Left renal cortex interstitium (tissue), 4 donors: ENCODE data around the gene ANAPC1. TPM values are rescaled to one million over a fixed set of nuclear protein-coding genes. Genes with fewer than 3 reads are reported as not detected.
"Not testable (repeated sequence)": the region's sequence is repeated elsewhere in the genome, so short reads cannot be mapped to it uniquely, and the experiment has no call there.

Source experiments
- DNase-seq, 4 donors: peaks; one replicate each; pipeline ENCODE4 v3.0.0-alpha.2; 2013; ENCODE audit warnings: low read depth in 4 of 4, low spot score in 2 of 4, missing footprints in 1 of 4
- polyA plus RNA-seq, 4 donors: library from polyadenylated mRNA; unstranded; fragments of 120-200 nt; gene quantifications; one replicate each; pipeline ENCODE4 v1.2.1, GENCODE V29; 2013; ENCODE audit not compliant: insufficient read length in 4 of 4

Gene ANAPC1
- polyA plus RNA-seq, 4 donors = 29.3 to 42.5 (median 31.9) TPM

DNA sequence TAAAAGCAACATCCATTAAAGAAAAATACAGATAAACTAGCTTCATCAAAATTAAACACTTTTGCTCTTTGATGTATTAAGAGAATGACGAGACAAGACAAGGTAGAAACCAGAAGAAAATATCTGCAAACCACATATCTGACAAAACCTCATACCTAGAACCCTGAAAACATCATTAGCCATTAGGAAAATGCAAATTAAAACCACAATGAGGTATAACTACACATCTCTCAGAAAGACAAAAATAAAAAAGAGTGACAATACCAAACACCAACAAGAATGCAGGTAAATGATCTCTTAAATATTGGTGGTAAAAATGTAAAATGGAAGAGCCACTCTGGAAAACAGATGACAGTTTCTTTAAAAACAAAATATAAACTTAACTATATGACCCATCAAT, 53.5 kb downstream of the ANAPC1 start:
- not testable (repeated sequence) for DNase-seq

DNA sequence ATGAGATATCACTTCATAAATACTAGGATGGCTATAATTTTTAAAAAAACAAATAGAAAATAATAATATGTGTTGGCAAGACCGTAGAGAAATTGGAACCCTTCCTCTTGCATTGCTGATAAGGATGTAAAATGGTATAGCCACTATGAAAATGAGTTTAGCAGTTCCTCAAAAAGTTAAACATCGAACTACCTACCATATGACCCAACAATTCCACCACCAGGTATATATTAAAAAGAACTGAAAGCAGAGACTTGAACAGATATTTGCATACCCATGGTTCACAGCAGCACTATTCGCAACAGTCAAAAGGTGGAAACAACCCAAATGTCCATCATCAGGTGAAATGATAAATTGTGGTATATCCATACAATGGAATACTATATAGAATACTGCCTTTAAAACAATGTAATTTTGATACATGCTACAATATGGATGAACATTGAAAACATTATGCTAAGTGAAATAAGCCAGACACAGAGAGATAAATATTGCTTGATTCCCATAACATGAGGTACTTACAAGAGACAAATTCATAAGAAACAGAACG, 55.7 kb downstream of the ANAPC1 start:
- DNase-seq = not testable (repeated sequence)

DNA sequence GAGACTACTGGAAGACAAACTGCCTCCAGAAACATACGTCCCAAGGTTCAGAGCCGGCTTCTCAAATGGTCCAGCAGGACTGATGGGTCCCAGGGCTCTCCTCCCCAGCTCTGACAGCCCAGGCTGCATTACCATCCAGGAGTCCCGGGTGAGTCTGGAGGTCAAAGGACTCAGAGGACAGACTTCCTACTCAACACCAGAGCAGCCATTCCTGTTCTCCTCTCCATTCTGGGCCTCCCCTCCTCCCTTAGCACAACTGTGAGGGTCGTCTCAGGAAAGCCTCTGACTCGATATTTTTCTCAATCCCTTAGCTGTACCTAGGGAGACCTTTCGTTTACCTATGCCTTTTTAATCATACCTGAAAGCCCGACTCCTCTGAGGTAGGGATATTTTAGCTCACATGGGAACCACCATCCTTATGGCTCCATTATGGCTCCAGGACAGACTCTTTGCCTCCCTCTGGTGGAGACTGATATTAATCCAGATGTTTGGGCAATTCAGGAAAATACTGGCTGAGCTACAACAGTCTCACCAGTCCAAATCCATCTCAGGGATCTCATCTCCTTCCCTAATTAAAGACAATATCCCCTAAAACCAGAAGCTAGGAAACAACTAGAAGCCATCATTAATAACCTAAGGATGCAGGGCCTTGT, 70.9 kb downstream of the ANAPC1 start:
- not testable (repeated sequence) for DNase-seq

DNA sequence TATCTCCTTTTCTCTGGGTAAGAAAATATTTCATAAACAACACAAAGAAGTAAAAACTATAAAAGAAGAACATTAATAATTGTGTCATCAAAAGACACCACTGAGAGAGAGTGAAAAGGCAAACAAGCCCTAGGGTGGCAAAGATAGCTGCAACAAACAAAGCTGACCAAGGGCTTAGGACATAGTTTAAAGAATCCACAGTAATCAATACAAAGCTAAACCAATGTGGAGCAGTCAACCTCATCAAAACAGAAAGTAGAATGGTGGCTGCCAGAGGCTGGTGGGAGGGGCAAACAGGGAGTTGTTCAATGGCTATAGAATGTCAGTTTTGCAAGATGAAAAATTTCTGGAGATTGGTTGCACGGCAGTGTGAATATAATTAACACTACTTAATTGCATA, 93.4 kb downstream of the ANAPC1 start:
- not testable (repeated sequence) for DNase-seq

DNA sequence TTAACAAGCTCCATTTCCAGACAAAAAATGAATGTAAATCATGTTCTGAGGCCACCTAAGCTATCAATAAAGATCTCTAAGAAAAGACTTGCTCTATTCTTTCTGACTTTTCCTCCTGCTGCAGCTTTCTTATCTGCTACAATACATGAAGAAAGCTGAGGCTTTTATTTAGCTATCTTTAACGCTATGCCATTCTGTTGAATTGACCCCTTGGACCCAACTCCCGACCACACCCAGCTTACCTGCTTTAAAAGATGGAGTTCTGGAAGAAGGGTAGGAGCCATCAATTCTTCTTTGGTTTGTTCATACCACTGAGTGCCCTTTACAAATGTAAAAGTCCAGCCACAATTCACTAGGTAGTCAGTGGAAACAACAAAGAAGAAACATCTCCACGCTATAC, 99.9 kb downstream of the ANAPC1 start:
- not testable (repeated sequence) for DNase-seq

DNA sequence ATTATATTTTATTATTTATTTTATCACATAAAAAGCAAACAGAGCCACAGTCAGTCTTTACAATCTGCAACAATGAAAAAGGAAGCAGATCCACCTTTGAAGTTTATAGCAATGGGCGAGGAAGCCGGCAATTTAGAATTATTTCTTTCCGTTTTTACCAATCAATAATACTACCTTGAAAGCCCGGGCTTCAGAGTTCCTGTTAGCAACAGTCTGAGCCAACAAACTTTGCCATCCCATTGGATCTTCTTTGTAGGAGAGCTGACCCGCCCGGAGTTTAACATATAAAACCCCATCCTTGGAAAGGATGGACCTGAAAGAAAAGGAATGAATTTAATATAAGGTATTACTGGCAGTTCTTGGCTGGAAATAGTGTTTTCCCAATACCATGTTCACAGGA, 101.8 kb downstream of the ANAPC1 start:
- not testable (repeated sequence) for DNase-seq

DNA sequence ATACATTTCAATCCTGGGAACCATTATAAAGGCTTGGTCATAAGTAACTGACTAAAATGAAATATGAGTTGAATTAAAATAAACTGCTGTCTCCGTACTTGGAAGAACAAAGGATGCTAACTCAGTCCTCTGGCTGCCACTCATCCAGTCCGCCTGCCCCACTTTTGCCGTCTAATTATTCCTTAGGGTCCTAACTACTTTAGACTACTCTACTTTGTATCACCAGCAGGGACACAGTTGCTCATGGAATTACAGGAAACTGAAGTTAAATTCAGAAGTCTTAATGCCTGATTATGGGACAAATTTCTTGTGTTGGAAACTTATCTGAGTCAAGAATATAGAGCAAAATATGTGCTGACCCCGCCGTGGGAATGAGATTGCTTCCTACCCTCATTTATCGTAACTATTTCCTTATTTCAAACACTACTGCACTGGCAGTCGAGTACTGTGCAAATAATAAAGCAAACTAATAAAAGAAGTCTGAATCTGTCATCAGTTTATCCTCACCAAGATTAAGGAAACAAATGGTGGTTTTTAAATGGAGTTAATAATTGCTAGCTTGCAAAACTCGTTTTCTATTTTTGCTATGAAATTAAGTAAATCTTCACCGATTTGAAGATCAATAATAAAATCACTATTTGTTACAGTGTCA, 102.4 kb downstream of the ANAPC1 start:
- not testable (repeated sequence) for DNase-seq

DNA sequence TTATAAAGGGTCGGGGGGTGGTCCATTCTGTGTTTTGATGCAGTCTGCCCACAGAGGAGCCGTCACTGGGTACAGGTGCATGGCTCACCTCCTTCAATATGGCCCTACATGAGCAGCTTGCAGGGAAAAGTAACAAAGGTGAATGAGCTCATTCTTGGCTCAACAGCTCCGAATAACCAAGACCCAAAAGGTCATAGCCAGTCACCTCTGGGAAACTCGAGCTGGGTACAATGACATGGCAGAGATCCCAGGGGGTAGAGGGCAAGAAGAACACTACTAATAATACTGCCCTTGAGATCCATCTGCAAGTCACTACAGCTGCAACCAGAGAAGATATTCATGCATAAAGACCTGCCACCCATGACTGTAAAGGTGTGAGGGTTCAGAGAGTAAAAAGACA, 106.8 kb downstream of the ANAPC1 start:
- DNase-seq = not testable (repeated sequence)

DNA sequence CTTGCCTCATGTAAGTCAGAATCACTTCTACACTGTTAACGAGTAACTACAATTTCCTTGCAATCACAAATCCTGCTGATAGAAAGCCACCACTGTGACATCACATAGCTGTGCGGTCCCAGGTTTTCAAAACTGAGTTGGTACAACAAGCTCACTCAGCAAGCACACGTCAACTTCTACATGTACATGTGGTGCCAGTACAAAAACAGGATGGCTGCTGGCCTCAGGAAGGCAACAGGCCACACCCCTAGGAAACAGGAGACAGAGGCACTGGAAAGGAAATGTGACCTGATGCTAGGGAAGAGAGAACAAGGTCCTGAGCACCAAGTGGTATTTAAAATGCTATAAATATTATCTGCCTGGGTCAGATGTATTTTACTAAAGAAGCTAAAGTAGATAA, 107.7 kb downstream of the ANAPC1 start:
- DNase-seq = not testable (repeated sequence)

DNA sequence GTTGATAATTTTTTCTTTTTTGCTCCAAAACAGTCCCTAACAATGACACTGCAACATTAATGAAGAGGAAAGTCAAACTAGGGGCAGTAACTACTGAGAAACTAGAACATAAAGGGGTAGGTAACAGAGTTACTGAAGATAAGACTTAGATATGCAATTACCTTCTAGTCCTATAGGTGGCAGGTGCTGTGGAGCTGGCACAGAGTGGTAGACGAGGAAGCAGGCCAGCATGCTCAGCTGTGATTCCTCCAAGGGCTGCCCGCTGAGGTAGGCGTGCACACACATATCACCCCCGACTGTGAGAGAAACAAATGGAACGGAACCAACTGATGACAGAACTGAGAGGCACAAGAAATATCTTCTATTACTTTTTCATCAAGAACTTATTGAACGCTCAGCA, 111.8 kb downstream of the ANAPC1 start:
- DNase-seq = not testable (repeated sequence)

DNA sequence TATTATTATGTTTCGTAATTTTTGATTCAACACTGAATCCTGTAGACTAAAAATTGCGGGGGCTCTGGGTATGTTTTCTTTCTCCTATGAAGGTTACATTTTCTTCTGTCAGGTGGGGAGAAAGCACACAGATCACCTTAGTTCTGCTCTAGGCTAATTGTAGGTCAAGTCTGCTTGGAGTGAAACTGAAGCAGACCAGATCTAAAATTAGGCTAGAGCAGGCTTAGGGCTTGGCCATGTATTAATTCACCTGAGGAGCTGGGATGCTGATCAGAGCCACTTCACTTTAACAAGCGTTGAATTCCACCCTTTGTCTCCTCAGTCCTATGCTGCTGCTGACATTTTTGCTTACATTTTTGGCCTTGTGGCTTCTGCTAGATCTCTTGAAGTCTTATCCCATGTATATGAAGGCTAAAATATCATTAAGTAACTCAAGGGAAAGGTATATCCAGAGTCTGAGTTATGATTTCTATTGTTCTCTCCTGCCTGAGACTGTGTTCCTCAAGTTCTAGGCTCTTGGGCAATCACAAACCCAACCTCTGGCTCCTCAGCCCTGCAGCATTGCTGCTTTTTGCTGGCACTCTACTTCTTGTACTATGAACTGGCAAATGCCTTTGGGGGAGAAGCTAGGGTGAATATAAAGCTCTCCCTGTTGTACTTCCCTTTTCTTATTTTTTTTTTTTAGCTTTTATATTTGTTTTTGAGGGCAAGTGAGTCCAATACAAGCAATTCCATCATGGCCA, 112.9 kb downstream of the ANAPC1 start:
- not testable (repeated sequence) for DNase-seq

DNA sequence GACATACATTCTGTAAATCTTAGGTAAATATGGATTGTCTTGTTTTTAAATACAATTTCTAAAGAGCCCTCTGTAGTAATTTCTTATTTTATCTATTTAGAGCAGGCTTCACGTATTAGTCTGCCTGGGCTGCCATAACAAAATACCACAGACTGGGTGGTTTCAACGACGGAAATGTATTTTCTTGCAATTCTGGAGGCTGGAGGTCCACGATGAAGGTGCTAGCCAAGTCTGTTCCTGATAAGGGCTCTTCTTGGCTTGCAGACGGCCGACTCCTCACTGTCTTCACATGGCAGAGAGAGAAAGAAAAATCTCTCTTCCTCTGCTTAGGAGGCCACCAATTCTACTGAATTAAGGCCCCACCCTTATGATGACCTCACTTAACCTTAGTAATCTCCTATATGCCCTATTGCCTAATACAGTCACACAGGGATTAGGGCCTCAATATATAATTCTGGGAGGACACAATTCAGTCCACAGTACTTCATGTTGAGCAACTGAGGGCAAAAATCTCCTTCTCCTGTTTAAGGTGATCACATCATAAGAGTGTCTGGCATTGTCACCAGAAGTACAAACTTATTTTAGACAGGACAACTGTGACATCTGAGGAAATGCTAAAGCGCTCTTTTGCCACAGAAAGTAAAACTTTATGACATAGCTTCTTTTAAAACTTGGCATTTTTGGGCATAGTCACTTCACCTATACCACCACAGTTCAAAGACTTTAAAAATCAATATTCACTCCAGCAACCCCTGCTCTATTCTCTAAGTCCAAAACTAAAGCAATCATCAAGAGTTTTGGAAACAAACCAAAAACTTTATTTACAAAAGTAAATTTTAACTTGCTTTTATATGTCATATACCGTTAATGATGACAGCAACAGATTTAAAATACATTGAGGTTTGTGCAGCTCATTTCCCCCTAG, 115.5 kb downstream of the ANAPC1 start:
- DNase-seq = not testable (repeated sequence)

DNA sequence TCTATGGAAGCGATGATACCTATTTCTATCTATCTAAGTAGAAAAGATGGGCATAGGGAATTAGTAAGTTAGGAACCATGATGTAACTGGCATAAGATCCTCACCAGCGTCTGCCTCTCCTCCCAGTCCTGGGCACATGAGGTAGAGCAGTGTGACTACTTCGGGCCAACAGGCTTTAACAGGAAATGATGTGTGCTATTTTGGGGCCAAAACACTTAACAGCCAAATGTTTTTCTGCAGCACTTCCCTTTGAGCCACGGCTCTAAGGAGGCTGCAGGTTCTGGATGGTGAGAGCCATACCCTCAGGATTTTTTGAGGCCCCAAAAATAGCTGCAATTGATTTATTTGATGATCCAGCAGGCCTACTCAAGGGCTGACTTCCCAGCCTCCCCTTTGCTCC, 116.9 kb downstream of the ANAPC1 start:
- not testable (repeated sequence) for DNase-seq

DNA sequence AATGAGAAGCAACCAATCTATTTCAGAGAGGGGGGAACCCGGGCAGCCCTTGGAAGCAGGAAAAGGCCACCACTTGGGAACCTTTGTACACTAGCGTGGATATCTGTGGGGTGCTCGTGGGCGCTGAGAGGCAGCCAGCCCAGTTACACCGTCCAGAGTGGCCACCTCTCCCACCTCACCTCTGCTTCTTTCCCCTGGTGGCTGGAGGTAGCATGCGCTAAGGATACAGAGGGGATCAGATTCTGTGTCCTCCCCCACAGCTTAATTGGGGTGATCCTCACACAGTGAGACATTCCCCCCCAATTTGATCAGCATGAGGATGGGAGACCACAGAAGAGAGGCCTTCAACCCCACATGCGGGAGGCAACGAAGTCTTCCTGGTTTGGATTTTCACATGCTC, 117.7 kb downstream of the ANAPC1 start:
- not testable (repeated sequence) for DNase-seq

DNA sequence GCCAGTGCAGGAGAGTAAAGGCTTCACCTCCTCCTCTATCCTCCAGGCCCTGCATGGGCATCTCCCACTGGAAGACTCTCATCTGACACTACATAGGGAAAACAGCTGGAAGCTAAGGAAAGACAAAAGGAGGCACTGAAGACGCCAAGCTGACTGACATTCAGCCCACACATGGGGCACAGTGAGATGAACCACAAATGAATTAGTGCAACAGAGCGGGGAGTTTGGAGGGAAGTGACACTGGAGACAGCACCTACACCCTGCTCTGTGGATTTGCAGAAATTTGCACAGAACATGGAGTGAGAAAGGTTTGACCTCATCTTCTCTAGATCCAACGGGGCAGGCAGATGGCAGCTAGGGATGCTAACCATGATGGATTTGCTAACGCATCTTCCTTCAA, 119.8 kb downstream of the ANAPC1 start:
- not testable (repeated sequence) for DNase-seq

DNA sequence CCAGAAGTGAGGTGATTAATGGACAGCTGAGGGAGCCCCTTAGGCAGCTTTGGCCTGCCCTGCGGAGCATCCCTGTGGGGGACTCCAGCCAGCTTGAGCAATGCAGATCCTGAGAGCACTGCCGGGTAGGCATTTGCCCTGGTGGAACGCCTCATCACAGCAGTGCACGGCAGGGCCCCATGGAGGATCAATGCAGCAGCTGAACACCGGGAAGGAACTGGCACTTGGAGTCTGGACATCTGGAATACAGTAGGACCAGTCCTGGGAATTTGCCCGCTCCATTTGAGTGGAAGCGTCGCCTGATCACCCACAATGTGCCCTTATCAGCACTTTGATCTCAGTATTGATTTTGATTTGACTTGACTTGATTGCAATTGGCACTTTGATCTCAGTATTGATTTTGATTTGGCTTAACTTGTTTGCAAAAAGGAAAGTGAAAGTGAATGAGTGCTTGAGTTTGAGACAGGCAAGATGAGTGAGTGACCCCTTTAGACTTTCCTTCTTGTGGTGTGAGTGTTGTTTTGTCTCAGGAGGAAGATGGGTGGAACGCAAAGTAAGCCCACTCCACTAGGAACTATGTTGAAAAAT, 123.2 kb downstream of the ANAPC1 start:
- DNase-seq = not testable (repeated sequence)

DNA sequence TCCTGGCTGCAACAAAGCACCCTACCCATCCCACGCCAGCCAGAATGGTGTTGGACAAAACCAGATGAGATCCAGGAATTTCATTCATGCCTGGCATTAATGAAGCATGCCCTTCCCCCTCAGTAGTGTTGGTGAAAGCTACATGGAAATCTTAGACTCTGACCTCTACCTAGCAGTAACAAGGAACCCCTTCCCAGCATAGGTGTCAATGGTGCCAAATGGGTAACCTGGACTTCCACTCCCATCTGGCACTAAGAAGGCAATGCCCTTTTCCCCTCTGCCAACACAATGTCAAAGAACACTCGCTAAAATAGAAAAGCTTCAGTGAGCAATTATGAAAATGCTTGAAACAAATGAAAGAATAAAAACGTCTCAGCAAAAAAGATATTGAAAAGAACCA, 131.5 kb downstream of the ANAPC1 start:
- not testable (repeated sequence) for DNase-seq

DNA sequence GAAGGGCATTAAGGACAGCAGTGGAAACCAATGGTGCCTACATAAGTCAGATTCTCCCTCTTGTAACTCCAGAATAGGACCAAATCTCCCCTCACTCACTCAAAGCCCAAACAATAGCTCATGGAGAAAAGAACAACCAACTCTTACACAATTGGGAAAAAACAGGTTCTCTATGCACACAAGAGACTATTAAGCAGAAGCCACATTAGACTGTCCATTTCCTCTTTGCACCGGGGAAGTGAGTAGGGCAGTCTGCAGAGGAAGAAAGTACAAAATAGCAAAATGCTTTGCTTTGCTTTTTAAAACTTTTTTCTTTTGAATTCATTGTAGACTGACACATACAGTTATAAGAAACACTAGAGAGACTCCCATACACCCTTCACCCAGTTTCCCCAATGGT, 133.4 kb downstream of the ANAPC1 start:
- not testable (repeated sequence) for DNase-seq

DNA sequence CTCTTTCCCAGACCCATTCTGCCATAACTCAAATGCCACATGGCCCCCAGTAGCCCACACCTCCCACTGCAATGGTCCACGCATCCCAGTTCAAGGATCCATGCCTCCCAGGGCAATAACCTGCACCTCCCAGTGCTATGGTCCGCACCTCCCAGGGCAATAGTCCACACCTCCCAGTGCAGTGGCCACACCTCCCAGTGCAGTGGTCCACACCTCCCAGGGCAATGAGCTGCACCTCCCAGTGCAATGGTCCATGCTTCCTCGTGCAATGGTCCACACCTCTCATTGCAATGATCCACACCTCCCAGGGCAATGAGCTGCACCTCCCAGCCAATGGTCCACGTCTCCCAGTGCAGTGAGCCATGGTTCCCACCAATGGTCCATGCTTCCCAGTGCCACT, 135.6 kb downstream of the ANAPC1 start:
- DNase-seq = not testable (repeated sequence)
